Endothelial cell of umbilical vein (primary cell): Measurements from ENCODE around the gene ATP8A1.

Experiments
- EZH2 ChIP-seq: IDR thresholded peaks from 2 replicates; pipeline ENCODE4 v1.6.1; 2012; ENCODE audit warnings: borderline replicate concordance, low read depth, mild to moderate bottlenecking, moderate library complexity, low read length, inconsistent platforms; ENCODE audit not compliant: severe bottlenecking
- JUN ChIP-seq: IDR thresholded peaks from 2 replicates; pipeline ENCODE4 v1.6.1; 2011; ENCODE audit warnings: borderline replicate concordance, low read depth; ENCODE audit not compliant: insufficient read length, insufficient read depth
- MYC ChIP-seq: IDR thresholded peaks from one replicate; pipeline ENCODE4 v1.6.1; 2011; ENCODE audit warnings: mild to moderate bottlenecking, low read depth, low read length
- POLR2A ChIP-seq: IDR thresholded peaks from 2 replicates; pipeline ENCODE4 v1.6.1; 2012; ENCODE audit warnings: low read depth, mild to moderate bottlenecking, control low read depth, low read length
- POLR2AphosphoS5 ChIP-seq: IDR thresholded peaks from 2 replicates; pipeline ENCODE4 v1.6.1; 2012; ENCODE audit warnings: low read depth, mild to moderate bottlenecking, control low read depth, low read length, moderate library complexity; ENCODE audit not compliant: insufficient read depth
- TF ChIP-seq, protein P1 (sequence below), 2 donors: IDR thresholded peaks; 1 replicate in 1 of 2; 2 replicates in 1 of 2; pipeline ENCODE4 v1.5.1; 2011; ENCODE audit warnings: low read length in 2 of 2, mild to moderate bottlenecking in 2 of 2, moderate library complexity in 2 of 2, control low read depth in 1 of 2, inconsistent platforms in 1 of 2, low read depth in 1 of 2; ENCODE audit not compliant: insufficient read depth in 1 of 2; ENCODE audit errors: extremely low read depth in 1 of 2

GRCh38 chr4:42480281-42480680, 176.6 kb downstream of the ATP8A1 start:
- TF ChIP-seq, protein P1, sequence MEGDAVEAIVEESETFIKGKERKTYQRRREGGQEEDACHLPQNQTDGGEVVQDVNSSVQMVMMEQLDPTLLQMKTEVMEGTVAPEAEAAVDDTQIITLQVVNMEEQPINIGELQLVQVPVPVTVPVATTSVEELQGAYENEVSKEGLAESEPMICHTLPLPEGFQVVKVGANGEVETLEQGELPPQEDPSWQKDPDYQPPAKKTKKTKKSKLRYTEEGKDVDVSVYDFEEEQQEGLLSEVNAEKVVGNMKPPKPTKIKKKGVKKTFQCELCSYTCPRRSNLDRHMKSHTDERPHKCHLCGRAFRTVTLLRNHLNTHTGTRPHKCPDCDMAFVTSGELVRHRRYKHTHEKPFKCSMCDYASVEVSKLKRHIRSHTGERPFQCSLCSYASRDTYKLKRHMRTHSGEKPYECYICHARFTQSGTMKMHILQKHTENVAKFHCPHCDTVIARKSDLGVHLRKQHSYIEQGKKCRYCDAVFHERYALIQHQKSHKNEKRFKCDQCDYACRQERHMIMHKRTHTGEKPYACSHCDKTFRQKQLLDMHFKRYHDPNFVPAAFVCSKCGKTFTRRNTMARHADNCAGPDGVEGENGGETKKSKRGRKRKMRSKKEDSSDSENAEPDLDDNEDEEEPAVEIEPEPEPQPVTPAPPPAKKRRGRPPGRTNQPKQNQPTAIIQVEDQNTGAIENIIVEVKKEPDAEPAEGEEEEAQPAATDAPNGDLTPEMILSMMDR (IDR thresholded peaks at IDR 0.05; ENCODE audit: extremely low read depth in 1 of 2, insufficient read depth in 1 of 2, low read depth in 1 of 2, low read length in 2 of 2): no peak
- TF ChIP-seq POLR2A (no peak), EZH2 (no peak), POLR2AphosphoS5 (no peak), MYC (no peak), JUN (no peak)
